Epithelial cell of proximal tubule (primary cell): ENCODE data around the gene RBM5. TPM values are rescaled to one million over a fixed set of nuclear protein-coding genes. Genes with fewer than 3 reads are reported as not detected.

Experiments used
- DNase-seq: peaks from one replicate; pipeline ENCODE4 v3.0.0-alpha.2; 2011; ENCODE audit warnings: low read depth
- H3K4me3 ChIP-seq: 2 replicates; pipeline ENCODE4 v1.5.1; 2011; ENCODE audit warnings: low read depth, mild to moderate bottlenecking, low read length
- total RNA-seq: library from RNA; depleted of rRNA; stranded (reverse); fragments of >200 nt; gene quantifications from 2 replicates; pipeline ENCODE4 v1.2.3, GENCODE V29; 2015
- TF ChIP-seq, protein P1 (sequence below): conservative IDR thresholded peaks from 2 replicates; pipeline ENCODE4 v1.5.1; 2012; ENCODE audit warnings: low read depth, mild to moderate bottlenecking, low read length

RBM5 gene
- total RNA-seq, result 52.3 and 80.7 TPM in 2 replicates

DNA sequence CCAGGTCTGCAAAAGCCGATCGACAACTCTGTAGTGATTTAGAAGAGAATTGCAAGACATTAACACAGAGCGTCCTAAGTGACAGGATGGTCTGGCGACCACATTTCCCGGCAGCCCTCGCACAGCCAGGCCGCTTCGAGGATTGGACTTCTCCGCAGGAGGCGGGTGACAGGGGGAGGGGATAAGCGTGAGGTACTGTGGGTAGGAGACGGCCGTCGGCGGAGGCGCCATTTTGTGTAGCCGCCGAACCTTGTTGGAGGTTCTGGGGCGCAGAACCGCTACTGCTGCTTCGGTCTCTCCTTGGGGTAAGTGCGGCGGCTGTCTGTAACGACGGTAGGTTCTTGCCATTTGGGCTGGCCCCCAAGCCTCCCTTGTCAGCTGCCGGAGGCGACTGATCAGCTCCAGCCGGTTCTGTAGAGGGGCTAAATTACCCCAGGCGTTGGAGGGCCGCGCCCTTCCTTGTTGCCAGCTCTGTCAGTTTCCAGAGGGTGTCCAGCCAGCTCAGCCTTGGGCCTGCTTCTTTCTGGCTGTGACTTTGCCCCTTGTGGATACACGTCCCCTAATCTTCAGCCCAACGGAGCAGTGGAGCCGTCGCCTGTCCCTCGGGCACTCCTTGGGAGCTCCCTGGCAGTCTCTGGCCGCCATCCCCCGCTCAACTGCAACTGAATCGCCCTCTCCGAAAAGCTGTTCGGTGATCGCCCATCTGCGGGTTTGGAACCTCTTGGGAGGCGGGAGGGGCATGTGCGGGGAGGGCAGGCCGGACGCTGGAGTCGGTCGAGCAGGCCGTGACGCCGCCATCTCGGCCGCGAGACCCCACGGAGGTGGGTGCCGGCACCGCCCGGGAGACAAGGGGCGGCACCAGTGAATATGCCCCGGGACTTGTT is at the start of gene RBM5:
TSS of gene RBM5 (plus strand) at position 195 of the 884 bp plus-strand sequence. CDS start 1,516 bp downstream, outside the sequence.
- TF ChIP-seq, protein P1, sequence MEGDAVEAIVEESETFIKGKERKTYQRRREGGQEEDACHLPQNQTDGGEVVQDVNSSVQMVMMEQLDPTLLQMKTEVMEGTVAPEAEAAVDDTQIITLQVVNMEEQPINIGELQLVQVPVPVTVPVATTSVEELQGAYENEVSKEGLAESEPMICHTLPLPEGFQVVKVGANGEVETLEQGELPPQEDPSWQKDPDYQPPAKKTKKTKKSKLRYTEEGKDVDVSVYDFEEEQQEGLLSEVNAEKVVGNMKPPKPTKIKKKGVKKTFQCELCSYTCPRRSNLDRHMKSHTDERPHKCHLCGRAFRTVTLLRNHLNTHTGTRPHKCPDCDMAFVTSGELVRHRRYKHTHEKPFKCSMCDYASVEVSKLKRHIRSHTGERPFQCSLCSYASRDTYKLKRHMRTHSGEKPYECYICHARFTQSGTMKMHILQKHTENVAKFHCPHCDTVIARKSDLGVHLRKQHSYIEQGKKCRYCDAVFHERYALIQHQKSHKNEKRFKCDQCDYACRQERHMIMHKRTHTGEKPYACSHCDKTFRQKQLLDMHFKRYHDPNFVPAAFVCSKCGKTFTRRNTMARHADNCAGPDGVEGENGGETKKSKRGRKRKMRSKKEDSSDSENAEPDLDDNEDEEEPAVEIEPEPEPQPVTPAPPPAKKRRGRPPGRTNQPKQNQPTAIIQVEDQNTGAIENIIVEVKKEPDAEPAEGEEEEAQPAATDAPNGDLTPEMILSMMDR, result no peak
- H3K4me3 ChIP-seq, result peak within 1 kb of the TSS; percentile 100
- DNase-seq, result peak; percentile 49

DNA sequence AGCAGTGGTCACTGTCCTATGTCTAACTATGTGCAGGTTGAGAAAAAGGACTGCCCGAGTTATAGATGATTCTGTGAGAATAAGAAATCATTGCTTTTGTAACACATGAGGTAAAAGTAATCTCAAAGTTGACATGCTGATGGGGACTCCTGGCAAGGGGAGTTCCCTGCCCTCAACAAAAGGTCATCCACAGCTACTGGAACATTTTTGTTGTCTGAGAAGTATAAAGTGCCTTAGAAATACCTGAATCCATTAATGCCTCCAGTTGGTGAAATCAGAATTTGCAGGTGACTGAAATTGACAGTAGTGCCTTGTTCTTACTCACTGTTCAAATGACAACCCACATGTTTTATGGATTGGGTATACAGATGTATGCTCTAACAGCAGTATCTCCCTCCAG is 43.7 kb upstream of the RBM5 start:
- TF ChIP-seq, protein P1, result no peak
- no peak for DNase-seq
- H3K4me3 ChIP-seq, result no peak overlapping the region

DNA sequence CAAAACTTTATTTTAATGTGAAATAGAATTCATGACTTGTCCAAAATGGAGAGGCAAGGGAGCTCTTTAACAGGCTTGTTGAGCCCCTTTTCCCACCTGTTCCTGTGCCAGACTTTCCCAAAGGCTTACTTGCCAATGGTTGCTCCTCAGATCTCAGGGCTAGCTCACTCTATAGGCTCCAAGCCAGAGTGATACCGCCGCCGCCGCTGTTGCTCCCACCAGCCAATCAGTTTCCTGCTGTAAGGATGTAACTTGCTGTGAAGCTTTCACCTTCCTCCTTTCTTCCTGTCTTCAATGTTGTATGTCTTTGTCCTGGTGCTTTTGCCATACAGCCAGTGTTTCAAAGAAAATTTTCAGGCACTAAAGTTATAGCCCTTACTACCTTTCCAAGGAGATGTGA is 41.3 kb upstream of the RBM5 start:
- H3K4me3 ChIP-seq, result no peak overlapping the region
- DNase-seq, result no peak
- TF ChIP-seq, protein P1, result no peak

DNA sequence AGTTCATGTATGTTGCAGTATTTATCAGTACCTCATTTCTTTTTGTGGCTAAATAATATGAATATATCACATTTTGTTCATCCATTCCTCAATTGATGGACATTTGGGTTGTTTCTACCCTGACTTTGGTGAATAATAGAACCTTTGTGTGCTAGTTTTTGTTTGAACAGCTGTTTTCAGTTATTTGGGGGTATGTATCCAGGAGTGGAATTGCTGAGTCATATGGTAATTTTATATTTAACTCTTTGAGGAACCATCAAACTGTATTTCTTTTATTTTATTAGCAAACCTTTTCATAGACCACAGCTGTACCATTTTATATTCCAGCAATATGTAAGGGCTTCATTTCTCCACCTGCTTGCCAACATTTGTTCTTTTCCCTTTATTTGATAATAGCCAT is 38.4 kb upstream of the RBM5 start:
- H3K4me3 ChIP-seq, result no peak overlapping the region
- TF ChIP-seq, protein P1, result no peak
- no peak for DNase-seq

DNA sequence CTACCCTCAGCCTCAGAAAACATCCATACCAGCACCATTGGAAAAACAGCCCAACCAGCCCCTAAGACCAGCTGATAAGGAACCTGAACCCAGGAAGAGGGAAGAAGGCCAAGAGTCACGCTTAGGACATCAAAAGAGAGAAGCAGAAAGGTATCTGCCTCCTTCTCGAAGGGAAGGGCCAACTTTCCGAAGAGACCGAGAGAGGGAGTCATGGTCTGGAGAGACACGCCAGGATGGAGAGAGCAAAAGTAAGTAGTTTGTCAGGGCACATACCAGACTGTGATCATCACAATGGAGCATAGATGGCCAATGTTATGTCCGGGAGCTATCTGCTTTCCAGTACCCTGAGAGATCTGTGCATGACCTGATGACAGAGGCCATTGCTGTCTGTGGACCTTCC is 31.0 kb upstream of the RBM5 start:
- H3K4me3 ChIP-seq, result no peak overlapping the region
- TF ChIP-seq, protein P1, result no peak
- no peak for DNase-seq

DNA sequence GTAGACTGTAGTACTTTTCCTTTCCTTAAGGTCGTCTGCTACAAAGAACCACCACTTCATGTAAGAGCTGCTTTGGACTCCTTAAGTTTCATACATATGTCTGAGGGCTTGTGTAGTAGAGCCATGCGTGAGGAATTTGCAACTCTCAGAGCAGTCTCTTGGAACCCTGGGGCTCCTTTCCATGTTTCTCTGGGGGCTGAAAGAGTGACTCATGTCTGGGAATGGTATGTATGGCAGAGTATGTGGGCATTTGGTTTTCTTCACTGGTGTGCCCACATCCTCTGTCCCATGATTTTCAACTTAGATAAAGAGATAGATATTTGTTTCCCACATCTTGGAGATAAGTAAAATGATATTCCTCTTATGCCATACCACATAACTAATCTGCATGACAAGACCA is 20.6 kb upstream of the RBM5 start:
- TF ChIP-seq, protein P1, result no peak
- H3K4me3 ChIP-seq, result no peak overlapping the region
- DNase-seq, result no peak

DNA sequence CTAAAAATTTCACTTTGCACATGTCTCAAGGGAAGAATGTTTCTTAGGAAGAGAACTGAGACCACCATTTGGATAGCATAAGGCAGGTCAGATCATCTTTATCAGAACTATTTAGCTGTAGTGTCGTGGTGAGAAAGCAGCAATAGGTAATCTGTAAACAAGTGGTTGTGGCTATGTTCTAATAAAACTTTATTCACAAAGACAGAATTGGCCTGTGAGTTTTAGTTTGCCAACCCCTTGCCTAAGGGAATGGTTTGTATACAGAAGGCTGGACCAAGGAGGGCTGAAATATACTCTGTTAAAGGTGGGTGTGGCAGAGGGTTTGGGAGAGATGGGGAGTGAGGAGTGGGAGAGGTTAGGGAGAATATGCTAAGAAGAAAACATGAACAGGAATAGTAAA is 10.6 kb upstream of the RBM5 start:
- TF ChIP-seq, protein P1, result no peak
- H3K4me3 ChIP-seq, result no peak overlapping the region
- no peak for DNase-seq
